Pons (tissue), 1 donor: ENCODE data around the gene B4GAT1.
"Not testable (repeated sequence)": the region's sequence is repeated elsewhere in the genome, so short reads cannot be mapped to it uniquely, and the experiment has no call there.

Experiments used
- DNase-seq: peaks from one replicate; pipeline ENCODE4 v3.0.0-alpha.2; 2016; ENCODE audit warnings: low spot score

The B4GAT1 gene

DNA sequence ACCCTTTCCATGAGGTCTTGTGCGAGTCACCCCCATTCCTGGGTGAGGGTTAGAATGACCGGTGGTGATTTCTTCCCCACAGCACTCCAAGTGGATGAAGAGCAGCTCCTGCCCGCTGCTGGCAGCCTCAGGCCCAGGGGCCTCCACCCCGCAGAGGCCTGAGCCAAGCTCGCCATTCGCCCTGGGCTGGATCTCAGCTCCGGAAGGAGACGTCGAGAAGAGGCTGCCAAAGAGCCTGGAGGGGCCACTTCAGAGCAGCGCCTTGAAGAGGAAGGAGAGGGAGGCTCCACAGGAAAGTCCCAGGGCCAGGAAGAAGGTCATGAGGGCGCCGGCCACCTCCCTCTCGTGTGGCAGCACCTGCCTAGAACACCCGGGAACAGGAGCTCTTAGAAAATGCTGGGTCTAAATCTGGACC, 15.8 kb upstream of the B4GAT1 start:
- no peak for DNase-seq

DNA sequence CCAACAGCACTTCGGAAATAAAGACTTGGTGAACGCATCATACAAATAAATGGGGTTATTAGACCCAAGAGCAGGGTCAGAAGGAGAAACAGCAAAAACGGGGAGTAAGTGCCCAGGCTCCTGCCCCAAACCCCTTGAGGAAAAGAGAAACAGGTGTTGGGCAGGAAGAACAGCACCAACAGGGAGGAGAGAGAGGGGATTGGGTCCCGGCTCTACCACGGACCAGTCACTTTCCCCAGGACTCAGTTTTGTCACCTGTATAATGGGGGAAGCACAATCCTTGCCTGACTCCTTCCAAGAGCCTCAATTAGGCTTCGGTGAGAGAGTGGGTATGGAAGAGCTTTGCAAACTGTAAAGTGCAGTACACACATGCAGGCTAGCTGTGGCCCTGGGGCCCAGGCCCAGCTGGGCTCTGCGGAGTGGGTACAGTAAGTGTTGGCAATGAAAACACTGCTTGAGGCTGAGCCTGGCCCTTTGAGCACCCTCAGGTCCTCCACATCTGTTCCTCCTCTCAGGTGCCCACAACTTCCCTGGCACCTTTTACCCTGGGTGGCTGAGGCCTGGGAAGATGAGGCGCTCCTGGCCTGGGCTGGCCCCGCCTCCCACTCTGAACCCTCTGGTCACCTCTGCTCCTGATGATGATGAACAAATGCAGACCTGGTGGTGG, 15.2 kb upstream of the B4GAT1 start:
- DNase-seq, result no peak

DNA sequence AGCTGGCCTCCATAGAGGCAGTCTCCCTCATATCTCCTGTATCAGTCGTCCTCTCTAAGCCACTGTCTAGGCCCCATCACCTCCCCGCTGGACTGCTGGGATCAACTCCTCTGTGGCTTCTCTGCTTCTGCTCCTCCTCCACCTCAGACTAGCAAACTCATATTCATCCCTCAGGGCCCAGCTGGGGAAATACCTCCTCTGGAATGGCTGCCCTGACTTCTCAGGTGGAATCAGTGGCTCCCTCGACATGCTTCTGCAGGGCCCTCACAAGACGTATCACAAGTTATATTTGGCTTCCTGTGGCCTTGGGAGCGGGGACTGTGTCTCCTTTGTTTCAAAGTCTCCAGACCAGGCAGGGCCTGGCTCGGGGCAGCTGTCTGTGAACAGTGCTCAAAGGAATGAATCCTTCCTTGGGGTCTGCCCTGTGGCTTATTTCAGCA, 14.1 kb upstream of the B4GAT1 start:
- no peak for DNase-seq

DNA sequence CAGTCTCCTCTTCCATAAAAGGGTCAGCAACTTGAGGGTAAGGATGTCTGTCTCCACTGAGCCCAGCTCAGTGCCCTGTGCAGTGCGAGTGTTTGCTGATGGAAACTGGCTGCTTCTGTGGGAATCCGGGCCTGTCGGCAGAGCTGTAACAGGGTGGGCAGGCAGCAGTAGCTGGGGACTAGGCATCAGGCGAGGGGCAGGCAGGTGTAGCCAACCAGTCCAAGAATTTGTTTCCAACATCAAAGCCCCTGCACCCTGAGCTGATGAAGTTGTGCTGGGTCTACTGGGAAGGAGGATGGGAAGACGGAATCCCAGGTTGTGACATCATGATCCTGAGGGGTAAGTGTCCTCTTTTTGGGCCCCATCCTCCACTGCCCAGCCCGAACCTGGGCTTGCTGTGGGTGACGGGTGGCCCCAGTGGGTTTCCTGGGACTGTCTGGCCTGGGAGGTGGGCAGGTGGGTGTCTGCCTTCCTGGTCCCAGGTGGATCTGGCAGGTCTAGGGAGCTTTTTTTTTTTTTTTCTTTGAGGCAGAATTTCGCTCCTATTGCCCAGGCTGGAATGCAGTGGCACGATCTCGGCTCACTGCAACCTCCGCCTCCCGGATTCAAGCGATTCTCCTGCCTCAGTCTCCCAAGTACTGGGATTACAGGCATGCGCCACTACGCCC, 13.1 kb upstream of the B4GAT1 start:
- DNase-seq, result no peak

DNA sequence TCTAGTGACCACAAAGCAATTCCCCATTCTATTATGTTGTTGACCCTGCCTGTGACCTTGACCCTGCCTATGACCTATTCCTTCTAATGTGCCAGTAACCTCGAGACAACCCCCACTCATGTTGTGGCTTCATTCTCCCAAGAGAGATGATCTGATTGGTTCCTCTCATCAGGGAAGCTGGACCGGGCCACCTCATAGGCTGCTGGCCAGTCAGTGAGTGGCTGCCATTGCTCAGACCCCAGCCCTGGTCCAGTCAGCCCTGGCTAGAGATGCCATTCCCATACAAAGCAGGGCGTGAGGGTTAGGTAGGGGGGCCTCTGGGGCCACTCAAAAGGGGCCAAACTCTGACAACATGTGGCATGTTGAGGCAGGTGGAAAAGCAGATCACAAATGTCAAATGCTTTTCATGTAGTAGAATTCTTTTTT, 12.2 kb upstream of the B4GAT1 start:
- no peak for DNase-seq

DNA sequence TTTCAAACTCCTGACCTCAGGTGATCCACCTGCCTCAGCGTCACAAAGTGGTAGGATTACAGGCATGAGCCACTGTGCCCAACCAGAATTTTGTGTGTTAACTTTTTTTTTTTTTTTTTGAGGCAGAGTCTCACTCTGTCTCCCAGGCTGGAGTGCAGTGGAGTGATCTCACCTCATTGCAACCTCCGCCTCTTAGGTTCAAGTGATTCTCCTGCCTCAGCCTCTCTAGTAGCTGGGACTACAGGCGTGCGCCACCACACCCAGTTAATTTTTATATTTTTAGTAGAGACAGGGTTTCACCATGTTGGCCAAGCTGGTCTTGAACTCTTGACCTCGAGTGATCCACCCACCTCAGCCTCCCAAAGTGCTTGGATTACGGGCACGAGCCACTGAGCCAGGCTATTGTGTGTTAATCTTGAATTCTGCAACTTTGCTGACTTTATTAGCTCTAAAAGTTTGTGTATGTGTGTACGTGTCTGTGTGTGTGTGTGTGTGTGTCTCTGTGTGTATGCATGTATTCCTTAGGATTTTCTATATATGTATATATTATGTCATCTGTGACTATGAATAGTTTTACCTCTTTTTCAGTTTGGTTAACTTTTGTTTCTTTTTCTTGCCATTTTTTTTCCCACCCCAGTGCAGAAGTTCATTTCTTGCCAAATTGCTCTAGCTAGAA, 3.3 kb upstream of the B4GAT1 start:
- not testable (repeated sequence) for DNase-seq

DNA sequence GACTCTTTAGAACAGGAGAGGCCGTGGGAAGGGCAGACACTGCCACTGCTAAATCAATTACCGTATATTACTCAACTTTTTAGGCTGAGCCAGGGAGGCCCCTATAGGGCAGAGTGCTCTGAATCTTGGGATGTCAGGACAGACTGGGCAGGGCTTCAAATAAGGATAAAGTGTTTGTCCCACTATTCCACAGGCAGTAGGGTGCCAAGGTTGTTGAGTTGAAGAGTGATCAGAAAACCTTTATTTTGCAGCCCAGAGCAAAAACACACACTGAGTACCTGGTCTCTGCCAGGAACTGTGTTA, 1.6 kb upstream of the B4GAT1 start:
- no peak for DNase-seq

DNA sequence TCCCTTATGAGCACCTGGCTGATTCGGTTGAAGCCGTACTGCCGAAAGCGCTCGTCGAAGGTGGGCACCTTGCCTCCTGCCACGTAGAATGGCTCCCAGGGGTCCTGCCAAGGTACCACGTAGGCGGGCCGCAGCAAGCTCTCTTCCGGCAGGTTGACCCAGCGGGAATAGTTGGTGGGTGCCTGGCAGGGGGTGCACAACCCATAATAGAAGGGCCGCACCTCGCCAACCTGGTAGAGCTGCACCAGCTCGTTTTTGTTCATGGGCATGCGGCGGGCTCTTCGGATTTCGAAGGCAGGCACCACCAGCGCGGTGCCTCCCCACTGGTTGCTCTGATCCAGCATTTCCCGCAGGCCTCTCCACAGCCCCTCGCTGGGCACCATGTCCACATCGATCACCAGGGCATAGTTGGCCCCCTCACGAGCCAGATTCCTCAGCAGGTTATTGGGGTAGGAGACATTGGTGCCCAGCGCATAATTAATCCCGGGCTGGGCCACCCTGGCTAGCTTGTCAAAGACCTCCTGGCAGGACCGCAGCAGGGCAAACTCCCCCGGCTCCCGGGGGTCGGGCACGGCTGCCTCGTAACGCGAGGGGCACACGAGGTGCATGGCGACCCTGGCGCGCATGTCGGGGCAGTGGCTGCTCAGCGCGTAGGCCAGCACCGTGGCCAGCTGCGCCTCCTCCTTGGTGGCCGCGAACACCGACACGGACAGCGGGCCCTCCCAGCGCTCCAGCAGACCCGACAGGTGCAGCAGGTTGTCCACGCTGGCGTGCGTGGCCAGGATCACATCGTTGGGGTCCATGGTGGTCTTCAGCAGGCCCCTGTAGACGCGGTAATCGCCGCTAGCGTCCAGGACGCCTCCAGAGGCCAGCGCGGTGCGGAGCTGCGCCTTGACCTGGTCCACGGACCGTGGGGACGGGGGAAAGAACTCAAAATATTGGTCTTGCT, 679 bp downstream of the B4GAT1 start:
- DNase-seq, result no peak

DNA sequence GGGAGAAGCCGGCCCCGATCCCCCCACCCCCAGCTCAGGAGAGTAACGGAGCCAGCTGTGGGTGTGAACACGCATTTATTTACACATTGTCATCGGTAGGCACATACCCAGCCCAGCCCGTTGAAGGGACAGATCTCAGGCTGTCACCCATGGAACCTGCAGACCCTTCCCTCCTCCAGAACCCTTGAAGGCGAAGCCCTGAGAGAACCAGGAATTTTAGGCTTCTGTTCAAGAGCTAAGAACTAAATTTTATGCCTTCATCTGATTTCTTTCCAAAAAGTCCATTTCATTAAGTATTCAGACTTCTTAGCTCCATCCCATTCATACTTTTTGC, 2.1 kb downstream of the B4GAT1 start:
- DNase-seq, result no peak

DNA sequence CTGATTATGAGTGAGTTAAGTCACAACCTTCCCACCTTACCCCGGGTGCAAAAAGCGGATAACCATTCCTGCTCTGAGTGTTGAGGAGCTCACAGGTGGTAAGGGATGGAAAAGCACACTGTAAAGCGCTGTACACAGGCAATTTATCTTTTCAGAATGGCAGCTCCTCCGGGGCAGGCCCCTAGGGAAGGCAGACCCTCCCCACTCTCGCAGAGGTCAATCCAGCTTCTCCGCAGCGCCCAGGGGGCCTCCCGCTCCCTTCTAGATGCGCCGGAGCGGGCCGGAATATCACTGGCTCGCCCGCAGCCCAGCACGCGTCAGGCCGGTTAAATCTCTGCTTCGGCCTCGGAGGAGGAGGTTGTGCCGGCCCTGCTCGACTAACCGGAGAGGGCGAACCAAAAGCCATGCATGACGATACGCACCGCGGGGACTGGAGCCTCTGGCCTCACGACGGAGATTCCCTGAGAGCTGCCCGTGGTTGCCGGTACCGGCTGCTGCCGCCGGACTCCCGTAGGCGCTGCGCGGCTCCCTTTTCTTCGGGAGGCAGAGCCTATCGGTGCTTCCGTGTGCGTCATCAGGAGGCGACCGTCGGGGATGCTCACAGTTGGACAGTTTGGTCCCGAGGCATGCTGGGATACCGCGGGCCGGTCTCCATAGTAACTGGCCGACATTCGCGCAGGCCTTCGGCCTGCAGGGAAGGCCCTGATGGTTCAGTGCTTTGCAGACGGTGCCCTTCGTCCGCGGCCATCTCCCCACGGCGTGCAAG, 2.7 kb downstream of the B4GAT1 start, which contains the start of gene BRMS1:
TSS of gene BRMS1 (minus strand) at position 555 of the 766 bp plus-strand sequence. CDS start 2,870 bp downstream, outside the sequence.
- peak; percentile 95 for DNase-seq

DNA sequence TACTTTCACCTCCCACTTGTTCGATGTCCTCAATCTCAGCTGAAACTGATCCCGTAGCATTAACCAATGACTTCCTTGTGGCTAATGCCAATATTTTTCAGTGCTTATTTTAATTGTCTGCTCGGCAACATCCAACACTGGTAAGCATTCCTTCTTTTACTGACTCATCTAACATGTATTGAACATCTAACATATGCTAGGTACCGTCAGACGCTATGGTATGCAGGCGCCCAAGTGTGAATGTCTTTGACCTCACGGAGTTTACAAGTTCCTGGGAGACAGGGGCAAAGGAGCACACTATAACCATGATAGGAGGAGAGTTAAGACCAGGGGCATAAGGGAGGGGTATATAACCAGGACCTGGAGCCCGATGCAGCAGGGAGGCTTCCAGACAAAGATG, 4.3 kb downstream of the B4GAT1 start:
- no peak for DNase-seq

DNA sequence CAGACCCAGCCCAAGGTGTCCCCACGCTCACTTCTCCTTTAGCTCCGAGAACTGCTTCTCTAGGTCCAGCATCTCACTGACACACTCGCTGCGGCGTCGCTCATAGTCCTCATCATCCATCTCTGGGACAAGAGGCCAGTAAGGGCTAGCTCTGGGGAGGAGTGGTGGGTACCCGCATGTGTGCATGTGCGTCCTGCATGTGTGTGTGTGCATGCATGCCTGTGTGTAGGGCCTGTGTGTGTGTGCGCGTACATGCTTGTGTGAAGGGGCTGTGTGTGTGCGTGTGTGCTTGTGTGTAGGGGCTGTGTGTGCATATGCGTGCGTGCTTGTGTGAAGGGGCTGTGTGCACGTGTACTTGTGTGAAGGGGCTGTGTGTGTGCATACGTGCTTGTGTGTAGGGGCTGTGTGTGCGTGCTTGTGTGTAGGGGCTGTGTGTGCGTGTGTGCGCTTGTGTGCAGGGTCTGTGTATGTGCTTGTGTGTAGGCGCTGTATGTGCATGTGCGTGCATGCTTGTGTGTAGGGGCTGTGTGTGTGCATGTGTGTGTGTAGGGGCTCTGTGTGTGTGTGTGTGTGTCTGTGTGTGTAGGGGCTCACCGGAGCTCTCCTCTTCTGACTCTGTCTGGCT, 5.8 kb downstream of the B4GAT1 start:
- DNase-seq, result no peak

DNA sequence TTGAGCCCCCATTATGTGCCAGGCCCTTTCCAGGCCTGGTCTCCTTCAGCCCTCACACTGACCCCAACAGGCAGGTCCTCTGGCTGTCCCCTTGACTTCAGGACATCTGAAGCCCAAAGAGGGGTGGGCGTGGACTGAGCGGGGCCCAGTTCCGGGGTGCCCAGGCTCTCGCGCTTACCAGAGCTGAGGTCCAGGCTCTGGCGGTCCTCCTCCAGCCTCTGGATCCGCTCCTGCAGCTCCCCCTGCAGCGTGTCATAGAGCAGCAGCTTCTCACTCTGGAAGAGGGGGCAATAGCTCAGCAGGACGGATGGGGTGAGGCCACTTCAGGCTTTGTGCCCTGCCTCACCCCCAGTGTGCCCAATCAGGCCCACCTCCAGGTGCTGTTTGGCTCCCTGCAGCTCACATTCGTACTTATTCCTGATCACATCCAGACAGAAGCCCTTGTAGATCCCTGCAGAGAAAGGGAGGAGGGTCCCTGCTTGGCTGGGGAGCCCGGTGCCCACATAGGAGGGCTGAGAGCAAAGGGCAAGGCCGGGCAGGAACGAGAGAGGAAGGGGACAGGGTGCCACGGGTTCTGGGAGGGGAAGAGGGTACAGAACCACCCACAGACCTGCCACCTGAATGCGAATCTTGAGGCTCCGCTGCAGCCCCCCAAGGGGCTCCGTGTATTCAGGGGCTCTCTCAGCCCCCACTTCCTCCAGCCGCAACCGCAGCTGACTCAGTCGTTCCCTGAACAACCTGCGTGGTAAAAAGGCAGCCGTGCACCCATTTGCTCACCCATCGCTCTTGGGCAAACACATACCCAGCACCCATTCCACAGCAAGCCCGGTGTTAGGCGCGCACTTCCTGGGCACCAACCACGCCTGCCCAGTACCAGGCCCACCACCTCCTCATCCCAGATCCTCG, 6.6 kb downstream of the B4GAT1 start:
- no peak for DNase-seq

DNA sequence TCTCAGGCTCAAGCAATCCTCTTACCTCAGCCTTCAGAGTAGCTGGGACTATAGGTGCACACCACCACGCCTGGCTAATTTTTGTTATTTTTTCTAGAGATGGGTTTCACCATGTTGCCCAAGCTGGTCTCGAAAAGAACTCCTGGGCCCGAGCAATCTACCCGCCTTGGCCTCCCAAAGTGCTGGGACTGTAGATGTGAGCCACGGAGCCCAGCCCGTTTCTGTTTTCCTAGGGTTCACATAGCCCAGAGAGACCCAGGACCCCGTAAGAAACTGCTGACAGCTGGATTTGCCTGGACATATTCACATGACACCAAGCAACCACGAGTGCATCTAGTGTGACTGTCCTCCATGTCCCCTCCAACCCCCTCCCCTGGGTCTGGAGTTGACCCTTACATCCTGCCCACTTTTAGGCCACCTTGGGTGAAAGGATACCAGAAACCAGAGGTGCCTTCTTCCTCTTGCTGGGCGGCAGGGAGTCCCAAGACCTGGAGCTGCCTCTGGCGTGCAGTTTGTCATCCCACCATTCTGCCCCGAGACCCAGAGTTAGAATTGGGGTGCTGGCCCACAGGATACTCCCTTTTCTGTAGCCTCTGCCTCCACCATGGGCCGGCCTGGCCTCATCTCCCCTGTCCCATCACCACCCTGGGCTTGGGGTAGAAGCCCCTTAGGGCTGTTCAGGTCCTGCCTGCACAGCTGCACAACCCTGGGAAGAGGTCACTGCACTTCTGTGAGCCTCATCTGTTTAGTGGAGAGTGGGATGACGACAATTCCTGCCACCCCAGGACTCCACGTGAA, 7.5 kb downstream of the B4GAT1 start:
- DNase-seq, result no peak

DNA sequence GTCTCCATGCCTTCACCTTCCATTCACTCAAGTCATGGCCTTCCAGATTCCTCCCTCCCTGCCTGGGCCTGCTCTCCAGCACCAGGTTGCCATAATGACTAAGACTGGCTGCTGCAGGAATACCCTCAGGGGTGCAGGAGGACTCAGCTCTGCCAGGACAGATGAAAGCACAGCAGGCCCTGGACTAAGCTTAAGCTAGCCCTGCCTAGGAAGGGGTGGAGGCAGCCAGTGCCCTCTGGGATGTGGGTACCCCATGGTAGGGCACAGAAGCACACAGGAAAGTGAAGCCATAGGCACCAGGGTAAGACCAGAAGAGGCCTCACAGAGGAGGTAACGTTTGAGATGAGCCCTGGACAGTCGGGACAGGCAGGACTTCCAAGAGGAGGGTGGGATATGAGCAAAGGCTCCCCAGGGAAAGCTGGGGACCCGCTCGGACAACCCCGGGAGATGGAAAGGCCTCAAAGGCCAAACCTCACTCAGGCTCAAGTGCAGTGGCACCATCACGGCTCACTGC, 8.2 kb downstream of the B4GAT1 start:
- no peak for DNase-seq

DNA sequence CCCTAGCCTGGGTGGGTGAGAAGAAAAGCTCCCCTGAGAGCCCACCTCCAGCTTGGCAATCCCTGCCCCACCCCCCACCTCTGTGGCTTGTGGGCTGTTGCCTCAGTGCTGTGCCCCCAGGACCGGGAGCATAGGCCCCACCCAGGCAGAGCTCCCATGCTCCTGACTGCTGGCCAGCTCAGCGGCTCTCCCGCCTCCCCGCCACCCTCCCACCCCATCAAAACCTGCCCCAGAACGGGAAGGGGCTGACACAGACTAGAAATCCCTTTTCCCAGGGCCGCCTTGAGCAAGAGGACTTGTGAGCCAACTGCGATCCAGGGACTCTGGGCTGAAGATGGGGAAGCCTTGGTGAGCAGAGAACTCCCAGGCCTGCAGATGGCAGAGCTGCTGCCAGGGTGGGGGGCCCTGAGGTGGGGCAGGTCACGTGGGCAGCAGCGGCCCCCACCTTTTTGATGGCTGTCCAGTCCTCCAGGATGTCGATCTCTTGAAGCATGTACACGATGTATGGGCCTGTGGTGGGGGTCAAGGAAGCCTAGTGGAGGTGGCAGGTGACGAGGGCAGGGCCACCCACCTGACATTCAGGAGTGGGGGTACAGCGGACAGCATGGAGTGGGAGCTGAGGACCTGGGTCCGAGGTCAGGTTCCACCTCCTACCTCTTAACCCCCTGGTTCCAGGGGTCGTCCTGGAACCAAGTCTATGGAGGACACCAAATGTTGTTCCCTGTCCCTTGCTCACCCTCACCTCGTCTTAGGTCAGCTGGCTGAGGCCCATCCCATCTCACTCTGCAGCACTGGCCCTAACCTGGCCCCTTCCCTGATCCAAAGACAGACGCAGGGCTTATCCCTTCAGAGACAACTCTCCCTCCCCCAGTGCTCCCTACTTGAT, 8.9 kb downstream of the B4GAT1 start:
- no peak for DNase-seq

DNA sequence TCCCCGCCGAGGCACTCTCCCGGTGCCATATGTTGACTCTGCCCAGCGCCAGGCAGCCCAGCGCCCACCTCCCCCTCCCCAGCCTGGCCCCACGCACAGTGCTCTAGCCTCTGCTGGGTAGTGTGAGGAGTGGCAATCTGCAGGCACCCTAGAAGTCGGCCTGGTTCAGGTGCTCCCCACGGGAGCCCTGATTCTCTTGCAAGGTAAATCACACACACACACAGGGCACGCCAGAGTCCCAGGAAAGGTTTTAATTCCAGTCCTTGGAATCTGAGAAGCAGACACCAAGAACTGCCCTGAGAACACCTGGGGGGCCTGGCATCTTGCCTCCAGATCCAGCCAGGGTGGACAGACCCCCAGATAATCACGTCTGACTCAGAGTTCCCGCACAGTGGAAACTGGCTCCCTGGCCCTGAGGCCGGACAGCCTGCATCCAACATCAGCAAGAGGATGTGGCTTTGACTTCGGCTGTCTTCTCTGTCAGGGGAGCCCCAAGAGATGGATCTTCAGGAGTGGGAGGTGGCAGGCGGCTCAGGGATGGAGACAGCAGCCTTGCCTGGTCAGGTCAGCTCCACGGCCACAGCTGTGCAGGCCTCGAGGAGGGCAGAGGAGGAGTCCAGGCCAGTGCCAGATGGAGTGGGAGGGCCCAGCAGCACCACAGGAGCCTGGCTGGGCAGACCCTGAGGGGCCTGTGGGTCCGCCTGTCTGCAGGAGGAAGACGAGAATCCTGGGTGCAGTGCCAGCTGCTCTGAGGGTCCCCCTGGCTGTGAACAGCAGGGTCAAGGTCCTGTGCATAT, 10.1 kb downstream of the B4GAT1 start:
- no peak for DNase-seq
